ENCODE measurements around the gene ALPG. TPM values are rescaled to one million over a fixed set of nuclear protein-coding genes. Genes with fewer than 3 reads are reported as not detected.

Gene ALPG
- total RNA-seq, 4 donors from 2014 or later = not detected

- H3K36me3 ChIP-seq = no peaks in the 10 kb centered on the region
- H3K4me1 ChIP-seq = no peaks in the 10 kb centered on the region
- ATAC-seq (no peak), DNase-seq (no peak)
- peaks cover 0 to 13% (median 0%) of the 10 kb centered on the region in 3 donors for H3K27me3 ChIP-seq
- in situ Hi-C loops (cut with MboI; ENCODE audit: low sequenced_read_pairs in 4 of 4) (loop anchor here in 1 of 4 donors (10.0 kb wide), 1 partner anchor 57 kb away; no protein-coding TSS in a partner anchor), intact Hi-C loops (cut with DNase I; ENCODE audit: low total_unique reads) (no loop called here)
- H3K9me3 ChIP-seq = no peaks in the 10 kb centered on the region
- H3K27ac ChIP-seq = no peak overlapping the region
- TF ChIP-seq POLR2A (IDR thresholded peaks at IDR 0.05) = no peak
- H3K4me3 ChIP-seq = no peak overlapping the region
Measured at GRCh38 chr2:232458051-232458660, 51.5 kb downstream of the ALPG start.

GRCh38 chr2:232458661-232459418 lies 52.2 kb downstream of the ALPG start:
- intact Hi-C loops (cut with DNase I; ENCODE audit: low total_unique reads) = no loop called here
- no peak for ATAC-seq

GRCh38 chr2:232459419-232460035 lies 52.9 kb downstream of the ALPG start:
- Histone ChIP-seq H3K27me3 (peaks cover 0 to 13% (median 0%) of the 10 kb centered on the region in 3 donors), H3K4me1 (no peaks in the 10 kb centered on the region), H3K4me3 (no peak overlapping the region), H3K36me3 (no peaks in the 10 kb centered on the region), H3K27ac (no peak overlapping the region), H3K9me3 (no peaks in the 10 kb centered on the region)
- DNase-seq (no peak), ATAC-seq (no peak)
- in situ Hi-C loops (cut with MboI; ENCODE audit: low sequenced_read_pairs in 4 of 4) (loop anchor here in 1 of 4 donors (10.0 kb wide), 1 partner anchor 55 kb away; no protein-coding TSS in a partner anchor), intact Hi-C loops (cut with DNase I; ENCODE audit: low total_unique reads) (no loop called here)
- TF ChIP-seq POLR2A (IDR thresholded peaks at IDR 0.05) (no peak), CTCF (IDR thresholded peaks at IDR 0.05 in 4 of 5, conservative IDR thresholded peaks at IDR 0.05 in 1 of 5) (no peak)

More at GRCh38 chr2:232458661-232459418, 52.2 kb downstream of the ALPG start:
- no peak overlapping the region for H3K4me3 ChIP-seq
- peaks cover 0 to 13% (median 0%) of the 10 kb centered on the region in 3 donors for H3K27me3 ChIP-seq
- H3K27ac ChIP-seq = no peak overlapping the region
- H3K36me3 ChIP-seq = no peaks in the 10 kb centered on the region
- in situ Hi-C loops (cut with MboI; ENCODE audit: low sequenced_read_pairs in 4 of 4) = loop anchor here in 1 of 4 donors (10.0 kb wide), 1 partner anchor 56 kb away; no protein-coding TSS in a partner anchor
- no peak for DNase-seq
- H3K9me3 ChIP-seq = no peaks in the 10 kb centered on the region
- TF ChIP-seq POLR2A (IDR thresholded peaks at IDR 0.05) (no peak), CTCF (IDR thresholded peaks at IDR 0.05 in 4 of 5, conservative IDR thresholded peaks at IDR 0.05 in 1 of 5) (no peak)
- H3K4me1 ChIP-seq = no peaks in the 10 kb centered on the region

GRCh38 chr2:232460171-232460570 lies 53.5 kb downstream of the ALPG start:
- in situ Hi-C loops (cut with MboI; ENCODE audit: low sequenced_read_pairs in 4 of 4) (no loop called here), intact Hi-C loops (cut with DNase I; ENCODE audit: low total_unique reads) (no loop called here)
- ATAC-seq = no peak
- Histone ChIP-seq H3K9me3 (no peaks in the 10 kb centered on the region), H3K4me1 (no peaks in the 10 kb centered on the region), H3K4me3 (no peak overlapping the region), H3K36me3 (no peaks in the 10 kb centered on the region), H3K27ac (no peak overlapping the region), H3K27me3 (peaks cover 0 to 13% (median 0%) of the 10 kb centered on the region in 3 donors)
- DNase-seq = no peak
- TF ChIP-seq CTCF (IDR thresholded peaks at IDR 0.05 in 4 of 5, conservative IDR thresholded peaks at IDR 0.05 in 1 of 5) = no peak
- no peak for TF ChIP-seq POLR2A (IDR thresholded peaks at IDR 0.05)

Other genes starting within 250 kb of the ALPG start
- not detected for gene ALPP, start 28.1 kb upstream of the ALPG start, total RNA-seq
- gene ALPI, start 49.3 kb downstream of the ALPG start, total RNA-seq = not detected
- gene ECEL1, start 81.0 kb downstream of the ALPG start, total RNA-seq = 1 to 10 TPM in 1 of 4 donors, under 1 TPM in 2, not detected in 1; 0.51 to 1.5 (median 0.55) TPM
- gene PRSS56, start 113.5 kb downstream of the ALPG start, total RNA-seq = 1 to 10 TPM; 1.0 to 3.2 (median 2.2) TPM
- 100 to 1,000 TPM in 1 of 4 donors, 10 to 100 TPM in 3; 49.1 to 119 (median 81.1) TPM for gene CHRND, start 119.3 kb downstream of the ALPG start, total RNA-seq
- gene CHRNG, start 132.8 kb downstream of the ALPG start, total RNA-seq = 10 to 100 TPM in 3 of 4 donors, 1 to 10 TPM in 1; 3.5 to 57.5 (median 24.6) TPM
- 1 to 10 TPM; 1.4 to 3.0 (median 2.1) TPM for gene TIGD1, start 143.7 kb downstream of the ALPG start, total RNA-seq
- 100 to 1,000 TPM in 1 of 4 donors, 10 to 100 TPM in 3; 57.9 to 111 (median 71.2) TPM for gene EIF4E2, start 143.8 kb downstream of the ALPG start, total RNA-seq
- 10 to 100 TPM; 13.4 to 29.0 (median 13.9) TPM for gene EFHD1, start 226.8 kb downstream of the ALPG start, total RNA-seq